Measurements from ENCODE around the gene SELENON.

SELENON gene

DNA sequence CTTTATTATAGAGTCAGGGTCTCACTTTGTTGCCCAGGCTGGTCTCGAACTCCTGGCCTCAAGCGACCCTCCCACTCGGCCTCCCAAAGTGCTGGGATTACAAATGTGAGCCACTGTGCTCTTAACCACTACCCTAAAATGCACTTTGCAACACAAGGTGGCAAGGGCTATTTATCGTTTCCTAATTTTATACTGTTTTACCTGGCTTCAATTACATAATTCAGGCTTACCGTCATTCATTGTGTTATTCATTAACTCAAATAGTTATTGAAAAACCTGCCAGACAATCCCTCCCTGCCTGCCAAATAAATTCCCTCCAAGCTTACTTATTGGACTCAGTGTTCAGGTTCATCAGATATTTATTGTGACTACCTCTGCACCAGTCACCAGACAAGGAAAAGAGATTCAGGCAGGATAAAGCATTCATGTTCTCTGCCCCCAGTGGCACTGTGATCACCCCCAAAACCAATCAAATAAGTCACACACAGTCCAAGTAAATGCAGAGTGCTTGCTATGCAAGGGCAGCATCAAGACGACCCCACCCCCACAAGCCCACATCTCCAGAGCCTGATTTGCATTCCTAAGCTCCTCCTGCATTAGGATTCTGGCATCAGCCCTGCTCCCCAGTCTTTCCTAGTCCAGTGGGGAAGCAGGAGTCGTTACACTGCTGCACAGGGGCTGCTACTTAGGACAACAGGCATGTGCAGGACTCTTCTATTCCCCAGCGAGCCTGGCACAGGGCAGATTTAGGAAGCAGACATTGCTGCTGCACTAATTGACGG lies 67.4 kb downstream of the SELENON start:
- peak; percentile 65 for FAIRE-seq

All from islet of Langerhans (tissue), 1 donor.